ENCODE data around the gene GNL1.
"Not testable (repeated sequence)": the region's sequence is repeated elsewhere in the genome, so short reads cannot be mapped to it uniquely, and the experiment has no call there.

The GNL1 gene

DNA sequence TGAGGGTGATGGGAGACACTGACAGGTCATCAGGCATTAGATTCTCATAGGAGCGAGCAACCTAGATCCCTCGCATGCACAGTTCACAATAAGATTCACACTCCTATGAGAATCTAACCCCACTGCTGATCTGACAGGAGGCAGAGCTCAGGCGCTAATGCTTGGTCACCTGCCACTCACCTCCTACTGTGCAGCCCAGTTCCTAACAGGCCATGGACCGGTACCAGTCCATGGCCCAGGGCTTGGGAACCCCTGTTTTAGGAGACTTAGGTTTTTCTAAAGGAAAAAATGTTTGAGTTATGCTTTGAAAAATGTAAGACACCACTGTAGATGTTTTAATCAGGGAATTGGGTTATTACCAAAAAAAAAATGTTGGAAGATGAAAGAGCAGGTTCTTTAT is 60.3 kb downstream of the GNL1 start:
- DNase-seq = no peak

DNA sequence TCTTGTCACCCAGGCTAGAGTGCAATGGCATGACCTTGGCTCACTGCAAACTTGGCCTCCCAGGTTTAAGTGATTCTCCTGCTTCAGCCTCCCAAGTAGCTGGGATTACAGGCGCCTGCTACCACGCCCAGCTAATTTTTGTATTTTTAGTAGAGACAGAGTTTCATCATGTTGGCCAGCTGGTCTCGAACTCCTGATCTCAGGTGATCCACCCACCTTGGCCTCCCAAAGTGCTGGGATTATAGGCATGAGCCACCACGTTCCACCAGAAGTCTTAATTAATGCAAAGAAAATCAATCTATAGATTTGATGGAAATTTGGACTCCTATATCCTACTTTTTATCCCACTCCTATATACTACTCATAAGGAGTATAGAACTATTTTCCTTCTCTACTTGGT is 61.2 kb downstream of the GNL1 start:
- not testable (repeated sequence) for DNase-seq

GRCh38 chr6:30494291-30494861 is 61.9 kb downstream of the GNL1 start:
- DNase-seq = no peak

DNA sequence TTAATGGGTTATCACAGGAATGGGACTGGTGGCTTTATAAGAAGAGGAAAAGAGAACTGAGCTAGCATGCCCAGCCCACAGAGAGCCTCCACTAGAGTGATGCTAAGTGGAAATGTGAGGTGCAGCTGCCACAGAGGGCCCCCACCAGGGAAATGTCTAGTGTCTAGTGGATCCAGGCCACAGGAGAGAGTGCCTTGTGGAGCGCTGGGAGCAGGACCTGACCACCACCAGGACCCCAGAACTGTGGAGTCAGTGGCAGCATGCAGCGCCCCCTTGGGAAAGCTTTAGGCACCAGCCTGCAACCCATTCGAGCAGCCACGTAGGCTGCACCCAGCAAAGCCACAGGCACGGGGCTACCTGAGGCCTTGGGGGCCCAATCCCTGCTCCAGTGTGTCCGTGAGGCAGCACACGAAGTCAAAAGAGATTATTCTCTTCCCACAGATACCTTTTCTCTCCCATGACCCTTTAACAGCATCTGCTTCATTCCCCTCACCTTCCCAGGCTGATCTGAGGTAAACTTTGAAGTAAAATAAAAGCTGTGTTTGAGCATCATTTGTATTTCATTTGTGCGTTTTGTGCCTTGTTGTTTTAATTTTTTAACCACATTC is 62.5 kb downstream of the GNL1 start:
- DNase-seq = peak; percentile 24

DNA sequence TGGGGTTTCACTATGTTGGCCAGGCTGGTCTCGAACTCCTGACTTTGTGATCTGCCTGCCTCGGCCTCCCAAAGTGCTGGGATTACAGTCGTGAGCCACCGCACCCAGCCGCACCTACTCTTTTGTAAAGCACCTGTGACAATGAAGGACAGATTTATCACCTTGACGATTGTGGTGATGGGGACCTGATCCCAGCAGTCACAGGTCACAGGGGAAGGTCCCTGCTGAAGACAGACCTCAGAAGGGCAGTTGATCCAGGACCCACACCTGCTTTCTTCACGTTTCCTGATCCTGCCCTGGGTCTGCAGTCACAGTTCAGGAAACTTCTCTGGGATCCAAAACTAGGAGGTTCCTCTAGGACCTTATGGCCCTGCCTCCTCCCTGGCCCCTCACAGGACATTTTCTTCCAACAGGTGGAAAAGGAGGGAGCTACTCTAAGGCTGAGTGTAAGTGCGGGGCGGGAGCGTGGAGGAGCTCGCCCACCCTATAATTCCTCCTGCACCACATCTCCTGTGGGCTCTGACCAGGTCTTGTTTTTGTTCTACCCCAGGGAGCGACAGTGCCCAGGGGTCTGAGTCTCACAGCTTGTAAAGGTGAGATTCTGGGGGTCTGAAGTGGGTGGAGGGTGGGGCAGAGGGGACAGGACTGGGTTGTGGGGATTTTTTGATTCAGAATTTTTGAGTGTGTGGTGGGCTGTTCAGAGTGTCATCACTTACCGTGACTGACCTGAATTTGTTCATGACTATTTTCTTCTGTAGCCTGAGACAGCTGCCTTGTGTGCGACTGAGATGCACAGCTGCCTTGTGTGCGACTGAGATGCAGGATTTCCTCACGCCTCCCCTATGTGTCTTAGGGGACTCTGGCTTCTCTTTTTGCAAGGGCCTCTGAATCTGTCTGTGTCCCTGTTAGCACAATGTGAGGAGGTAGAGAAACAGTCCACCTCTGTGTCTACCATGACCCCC is 64.0 kb downstream of the GNL1 start:
- DNase-seq = no peak
